Measurements from ENCODE around the gene RSPH1. TPM values are rescaled to one million over a fixed set of nuclear protein-coding genes. Genes with fewer than 3 reads are reported as not detected.

Gene RSPH1
- total and polyA plus RNA-seq, 2 of the 4 experiments (the other 2 are of a cell fraction): not detected

DNA sequence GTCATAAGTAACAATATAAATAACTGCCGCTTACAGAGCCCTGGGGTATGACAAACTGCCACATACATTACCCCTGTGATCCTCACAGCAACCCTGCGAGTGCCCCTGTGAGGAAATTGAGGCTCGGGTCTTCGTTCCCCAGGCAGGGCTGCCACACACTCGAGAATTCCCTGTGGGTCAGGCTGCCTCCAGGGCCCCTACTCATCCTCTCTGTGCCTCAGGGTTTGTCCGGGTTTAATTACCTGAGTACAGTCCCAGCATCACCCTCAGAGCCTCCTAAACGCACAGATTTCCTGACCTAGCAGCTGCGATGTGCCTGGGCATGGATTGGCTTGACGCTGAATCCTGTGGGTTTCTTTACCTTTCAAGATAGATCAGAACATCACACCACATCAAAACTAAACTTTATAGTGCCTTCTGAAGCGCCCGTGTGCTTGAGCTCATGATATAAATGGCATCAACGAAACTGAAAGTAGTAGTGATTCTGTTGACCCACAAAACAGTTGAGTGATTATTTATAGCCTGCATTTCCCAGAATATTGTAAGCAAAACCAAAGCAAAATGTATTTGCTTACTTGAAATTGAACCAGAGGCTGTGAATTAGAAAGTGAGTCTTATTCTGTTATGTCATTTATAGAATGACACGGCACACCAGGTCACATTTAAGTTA, 31.6 kb upstream of the RSPH1 start:
- Histone ChIP-seq H3K4ac (ENCODE audit: low read depth, low read length) (no peak overlapping the region), H2AK9ac (replicated peaks; ENCODE audit: low read depth, low read length, poor library complexity) (no peak overlapping the region), H4K91ac (ENCODE audit: insufficient read depth, low read depth, low read length) (no peak overlapping the region), H3K9ac (ENCODE audit: low read depth, low read length) (no peak overlapping the region), H3K4me3 (ENCODE audit: insufficient read depth, low read depth, low read length) (no peak overlapping the region), H2BK20ac (ENCODE audit: low read depth, low read length) (no peak overlapping the region), H3K79me1 (ENCODE audit: low read depth in 1 of 2, low read length in 2 of 2) (no peaks in the 10 kb centered on the region), H3K27me3 (ENCODE audit: control insufficient read depth, insufficient read depth, low read length) (peaks cover 20% of the 10 kb centered on the region; the same call in 1 of the 2 replicates), H3K27ac (ENCODE audit: insufficient read depth, low read length) (no peak overlapping the region), H2BK5ac (ENCODE audit: low read depth, low read length, poor library complexity, severe bottlenecking) (no peak overlapping the region), H3K9me3 (ENCODE audit: control insufficient read depth, insufficient read depth, low read length) (no peaks in the 10 kb centered on the region), H4K20me1 (ENCODE audit: insufficient read depth, low read length) (no peaks in the 10 kb centered on the region; the same call in 1 of the 2 replicates), H2AK5ac (ENCODE audit: low read depth, low read length) (no peak overlapping the region), H3K18ac (ENCODE audit: low read depth, low read length) (no peak overlapping the region), H4K5ac (ENCODE audit: low read depth, low read length) (no peak overlapping the region), H2BK15ac (ENCODE audit: low read depth, low read length) (no peak overlapping the region), H4K8ac (ENCODE audit: low read depth in 2 of 2, low read length in 2 of 2) (no peak overlapping the region), H3K9me1 (ENCODE audit: insufficient read depth, low read length) (no peaks in the 10 kb centered on the region), H3K4me2 (ENCODE audit: low read depth, low read length) (peak overlapping the region; percentile 36; the same call in 1 of the 2 replicates), H3K56ac (ENCODE audit: extremely low read depth, insufficient read depth, low read length) (no peak overlapping the region), H3K36me3 (ENCODE audit: control insufficient read depth, insufficient read depth, low read length) (no peaks in the 10 kb centered on the region), H3K4me1 (ENCODE audit: control insufficient read depth, insufficient read depth, low read length) (peaks cover 5% of the 10 kb centered on the region; the same call in 1 of the 2 replicates), H3K14ac (replicated peaks; ENCODE audit: low read depth, low read length) (no peak overlapping the region), H2BK120ac (ENCODE audit: low read depth, low read length) (no peak overlapping the region), H3K23ac (ENCODE audit: low read depth, low read length) (no peak overlapping the region), H2AFZ (replicated peaks; ENCODE audit: low read length, poor library complexity) (no peak overlapping the region)
- BruUV-seq (replicated peaks): no TSS peak
- 72% methylated on average over 5 of the region's 13 CpGs; no CpG with 5 or more reads in 1 of the 2 experiments for WGBS, 2 experiments (ENCODE audit: extremely low coverage in 2 of 2, insufficient read length in 1 of 2)
- DNase-seq: no peak
- intact Hi-C loops (cut with micrococcal nuclease) (no loop called here), in situ Hi-C loops (cut with MboI; ENCODE audit: low sequenced_read_pairs) (no loop called here), dilution Hi-C loops (cut with HindIII; ENCODE audit: low sequenced_read_pairs, unreplicated experiment) (no loop called here)
- no peak for ATAC-seq (ENCODE audit: low read depth)
- TF ChIP-seq SMC3 (IDR thresholded peaks at IDR 0.05; ENCODE audit: low read depth, low read length) (no peak), BHLHE40 (IDR thresholded peaks at IDR 0.05; ENCODE audit: low read depth, low read length) (no peak), USF2 (IDR thresholded peaks at IDR 0.05; ENCODE audit: low read depth, low read length) (no peak), FOS (IDR thresholded peaks at IDR 0.05; ENCODE audit: low read depth, low read length) (no peak), CHD1 (IDR thresholded peaks at IDR 0.05; ENCODE audit: low read depth, low read length) (no peak), MXI1 (IDR thresholded peaks at IDR 0.05; ENCODE audit: borderline replicate concordance, low read depth, low read length) (no peak), MAZ (IDR thresholded peaks at IDR 0.05; ENCODE audit: borderline replicate concordance, low read depth, low read length) (no peak), ELK1 (IDR thresholded peaks at IDR 0.05; ENCODE audit: borderline replicate concordance, low read depth, low read length) (no peak), CEBPB (IDR thresholded peaks at IDR 0.05; ENCODE audit: low read depth, low read length) (no peak), RFX5 (IDR thresholded peaks at IDR 0.05; ENCODE audit: low read depth, low read length) (no peak), MAFK (IDR thresholded peaks at IDR 0.05; ENCODE audit: low read depth, low read length) (no peak), RAD21 (IDR thresholded peaks at IDR 0.05; ENCODE audit: low read length) (no peak), RCOR1 (IDR thresholded peaks at IDR 0.05; ENCODE audit: insufficient replicate concordance, low read length) (no peak), NFE2L2 (IDR thresholded peaks at IDR 0.05; ENCODE audit: low read depth, low read length) (no peak), POLR2A (IDR thresholded peaks at IDR 0.05; ENCODE audit: low read depth, low read length) (no peak)
- TF ChIP-seq, protein P1, sequence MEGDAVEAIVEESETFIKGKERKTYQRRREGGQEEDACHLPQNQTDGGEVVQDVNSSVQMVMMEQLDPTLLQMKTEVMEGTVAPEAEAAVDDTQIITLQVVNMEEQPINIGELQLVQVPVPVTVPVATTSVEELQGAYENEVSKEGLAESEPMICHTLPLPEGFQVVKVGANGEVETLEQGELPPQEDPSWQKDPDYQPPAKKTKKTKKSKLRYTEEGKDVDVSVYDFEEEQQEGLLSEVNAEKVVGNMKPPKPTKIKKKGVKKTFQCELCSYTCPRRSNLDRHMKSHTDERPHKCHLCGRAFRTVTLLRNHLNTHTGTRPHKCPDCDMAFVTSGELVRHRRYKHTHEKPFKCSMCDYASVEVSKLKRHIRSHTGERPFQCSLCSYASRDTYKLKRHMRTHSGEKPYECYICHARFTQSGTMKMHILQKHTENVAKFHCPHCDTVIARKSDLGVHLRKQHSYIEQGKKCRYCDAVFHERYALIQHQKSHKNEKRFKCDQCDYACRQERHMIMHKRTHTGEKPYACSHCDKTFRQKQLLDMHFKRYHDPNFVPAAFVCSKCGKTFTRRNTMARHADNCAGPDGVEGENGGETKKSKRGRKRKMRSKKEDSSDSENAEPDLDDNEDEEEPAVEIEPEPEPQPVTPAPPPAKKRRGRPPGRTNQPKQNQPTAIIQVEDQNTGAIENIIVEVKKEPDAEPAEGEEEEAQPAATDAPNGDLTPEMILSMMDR (conservative IDR thresholded peaks at IDR 0.05; ENCODE audit: low read depth, low read length): no peak
- CTCF ChIA-PET: no interaction called here
- POLR2A ChIA-PET (ENCODE audit: unreplicated experiment): no interaction called here

All from IMR-90 (cell line).